Panc1 (cell line): ENCODE measurements around the gene OR6F1. TPM values are rescaled to one million over a fixed set of nuclear protein-coding genes. Genes with fewer than 3 reads are reported as not detected.
"Not testable (repeated sequence)": the region's sequence is repeated elsewhere in the genome, so short reads cannot be mapped to it uniquely, and the experiment has no call there.

Experiments
- ATAC-seq: fragments of 200-7000 bp; cut with Tn5 transposase; 2 replicates; pipeline ENCODE4 v1.9.1; 2020; ENCODE audit warnings: mild to moderate bottlenecking, moderate library complexity
- BruUV-seq: library from RNA; stranded (reverse); fragments of 400-500 nt; replicated peaks from 2 replicates; lab custom pipeline; 2021; lab: Mats Ljungman, UMichigan
- CTCF ChIA-PET: fragments of 300-600 bp; sonication (Branson Sonifier 250); formaldehyde crosslinking; loops from one replicate; lab custom pipeline; 2022; ENCODE audit warnings: antibody characterized with exemption; lab: Charles Lee
- POLR2A ChIA-PET: fragments of 300-600 bp; sonication (Branson Sonifier 250); formaldehyde crosslinking; loops from one replicate; lab custom pipeline; 2022; ENCODE audit warnings: antibody characterized with exemption; lab: Charles Lee
- DNase-seq: peaks from one replicate; pipeline ENCODE4 v3.0.0-alpha.2; 2010; ENCODE audit warnings: low read depth, low spot score
- H3K27ac ChIP-seq: 2 replicates; pipeline ENCODE4 v1.5.1; 2011; ENCODE audit warnings: mild to moderate bottlenecking, low read length, inconsistent platforms
- H3K27me3 ChIP-seq: fragments of 200-500 bp; sonication (Bioruptor generic); 2 replicates; pipeline ENCODE4 v1.6.0; 2014; ENCODE audit warnings: low read length, inconsistent platforms; ENCODE audit not compliant: control insufficient read depth, insufficient read depth
- H3K36me3 ChIP-seq: fragments of 200-500 bp; sonication (Bioruptor generic); 2 replicates; pipeline ENCODE4 v1.5.1; 2014; ENCODE audit warnings: inconsistent platforms, mild to moderate bottlenecking, low read length, moderate library complexity; ENCODE audit not compliant: control insufficient read depth, insufficient read depth
- H3K4me1 ChIP-seq: 2 replicates; pipeline ENCODE4 v1.5.1; 2011; ENCODE audit warnings: inconsistent platforms, mild to moderate bottlenecking, low read length, moderate library complexity; ENCODE audit not compliant: control insufficient read depth, insufficient read depth
- H3K4me3 ChIP-seq, 2 experiments: 2 replicates each; pipeline ENCODE4 v1.5.1; 2011 to 2012; ENCODE audit warnings: low read depth in 2 of 2, low read length in 2 of 2, mild to moderate bottlenecking in 2 of 2, inconsistent platforms in 1 of 2, moderate library complexity in 1 of 2
- H3K9me3 ChIP-seq: fragments of 200-500 bp; sonication (Bioruptor generic); 2 replicates; pipeline ENCODE4 v1.5.1; 2014; ENCODE audit warnings: low read depth, mild to moderate bottlenecking, inconsistent platforms, low read length, moderate library complexity; ENCODE audit not compliant: control insufficient read depth, insufficient read depth
- CTCF ChIP-seq: fragments of 450-650 bp; IDR thresholded peaks from 2 replicates; pipeline ENCODE4 v1.5.1; 2017; ENCODE audit warnings: mild to moderate bottlenecking
- POLR2AphosphoS5 ChIP-seq: IDR thresholded peaks from 2 replicates; pipeline ENCODE4 v1.6.1; 2012; ENCODE audit warnings: mild to moderate bottlenecking, low read depth, low read length, moderate library complexity
- REST ChIP-seq, 2 experiments: IDR thresholded peaks; 2 replicates each; pipeline ENCODE4 v1.6.1; 2011 to 2012; ENCODE audit warnings: low read depth in 2 of 2, control low read depth in 1 of 2, low read length in 1 of 2, mild to moderate bottlenecking in 1 of 2, moderate library complexity in 1 of 2; ENCODE audit not compliant: insufficient read depth in 1 of 2
- SIN3A ChIP-seq: IDR thresholded peaks from 2 replicates; pipeline ENCODE4 v1.6.1; 2012; ENCODE audit warnings: low read depth, mild to moderate bottlenecking, low read length, moderate library complexity, borderline replicate concordance; ENCODE audit not compliant: insufficient read depth
- TCF7L2 ChIP-seq: IDR thresholded peaks from 2 replicates; pipeline ENCODE4 v1.6.1; 2011; ENCODE audit warnings: mild to moderate bottlenecking, low read depth, low read length, inconsistent platforms
- in situ Hi-C: cut with HindIII; loops from 2 replicates; pipeline ENCODE4 v1.10.0; 2016; ENCODE audit warnings: low sequenced_read_pairs, low pct_unique_long_range_greater_than_20kb
- intact Hi-C: fragments of 100-400 bp; cut with micrococcal nuclease; formaldehyde crosslinking; loops from one replicate; pipeline ENCODE4 v1.10.0; 2022; ENCODE audit not compliant: unreplicated experiment
- total RNA-seq: library from RNA; stranded (reverse); gene quantifications from one replicate; pipeline ENCODE4 v1.2.1, GENCODE V29; 2021; ENCODE audit not compliant: unreplicated experiment

Gene OR6F1
- total RNA-seq, 1 experiment from 2014 or later, result not detected

- no peaks in the 10 kb centered on the region; the same call in 1 of the 2 replicates for H3K9me3 ChIP-seq
- in situ Hi-C loops, result no loop called here
- no peaks in the 10 kb centered on the region for H3K4me1 ChIP-seq
- intact Hi-C loops, result no loop called here
- no peak overlapping the region for H3K27ac ChIP-seq
- BruUV-seq, result no TSS peak
- CTCF ChIA-PET, result no interaction called here
- ATAC-seq, result no peak
- H3K36me3 ChIP-seq, result no peaks in the 10 kb centered on the region
- TF ChIP-seq TCF7L2 (no peak), REST (IDR thresholded peaks at IDR 0.05; ENCODE audit: insufficient read depth in 1 of 2, low read depth in 2 of 2, low read length in 1 of 2) (no peak), POLR2AphosphoS5 (no peak), CTCF (no peak), SIN3A (no peak)
- DNase-seq, result no peak
- no peaks in the 10 kb centered on the region for H3K27me3 ChIP-seq
- H3K4me3 ChIP-seq, result no peak overlapping the region
- POLR2A ChIA-PET, result no interaction called here
These were observed 2.7 kb downstream of the OR6F1 start for GRCh38 chr1:247713753-247714152.

DNA sequence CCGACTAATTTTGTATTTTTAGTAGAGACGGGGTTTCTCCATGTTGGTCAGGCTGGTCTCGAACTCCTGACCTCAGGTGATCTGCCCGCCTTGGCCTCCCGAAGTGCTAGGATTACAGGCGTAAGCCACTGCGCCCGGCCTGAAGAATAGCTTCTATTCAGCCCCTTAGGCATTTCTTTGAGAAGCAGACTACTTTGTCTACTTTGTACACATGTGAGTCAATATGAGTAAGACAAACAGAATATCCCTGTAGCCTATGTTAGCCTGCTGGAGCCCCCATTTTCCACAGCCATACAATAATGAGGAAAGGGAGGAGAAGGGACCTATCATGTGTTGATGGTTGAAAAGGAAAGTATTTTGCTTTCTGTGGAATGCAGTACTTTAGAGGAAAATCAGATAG, 5.8 kb downstream of the OR6F1 start:
- H3K27me3 ChIP-seq, in situ Hi-C loops, intact Hi-C loops, BruUV-seq, ATAC-seq, H3K36me3 ChIP-seq, H3K27ac ChIP-seq, POLR2A ChIA-PET, H3K4me3 ChIP-seq, H3K9me3 ChIP-seq, DNase-seq, CTCF ChIA-PET, H3K4me1 ChIP-seq: not testable (repeated sequence)

GRCh38 chr1:247701338-247701737, 15.1 kb downstream of the OR6F1 start:
- no peak overlapping the region for H3K27ac ChIP-seq
- no peak overlapping the region for H3K4me3 ChIP-seq
- TF ChIP-seq SIN3A (no peak), CTCF (no peak), POLR2AphosphoS5 (no peak), REST (IDR thresholded peaks at IDR 0.05; ENCODE audit: insufficient read depth in 1 of 2, low read depth in 2 of 2, low read length in 1 of 2) (no peak), TCF7L2 (no peak)
- DNase-seq (no peak), ATAC-seq (no peak)
- H3K4me1 ChIP-seq, result no peaks in the 10 kb centered on the region
- in situ Hi-C loops (no loop called here), intact Hi-C loops (no loop called here)
- no peaks in the 10 kb centered on the region for H3K27me3 ChIP-seq
- ChIA-PET POLR2A (no interaction called here), CTCF (no interaction called here)
- no peaks in the 10 kb centered on the region for H3K36me3 ChIP-seq
- no TSS peak for BruUV-seq
- no peaks in the 10 kb centered on the region for H3K9me3 ChIP-seq
